ENCODE measurements around the gene DGKE. TPM values are rescaled to one million over a fixed set of nuclear protein-coding genes. Genes with fewer than 3 reads are reported as not detected.

Gene DGKE
- total RNA-seq, 1 experiment from 2014 or later, result 19.1 TPM

DNA sequence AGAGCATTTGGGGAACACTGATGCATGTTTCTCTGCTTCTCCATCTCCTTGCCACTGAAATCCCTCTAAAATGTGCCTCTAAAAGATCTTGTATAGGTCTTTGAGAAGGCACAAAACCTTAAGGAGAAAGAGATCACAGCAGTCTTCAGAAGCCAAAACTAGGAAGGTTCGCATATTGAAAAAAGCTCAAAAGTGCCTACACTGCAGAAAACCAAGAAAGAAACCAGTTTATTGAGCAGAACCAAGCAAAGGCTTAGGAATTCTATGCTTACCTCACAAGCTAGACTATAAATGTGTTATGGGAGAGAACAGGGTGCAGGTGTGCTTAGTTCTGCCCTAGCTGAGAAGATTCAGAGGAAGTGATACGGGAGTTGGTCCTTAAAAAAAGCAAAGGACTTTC, 16.6 kb downstream of the DGKE start:
- Histone ChIP-seq H3K4me3 (ENCODE audit: low read depth in 2 of 2, low read length in 2 of 2) (no peak overlapping the region), H3K27ac (ENCODE audit: low read length) (no peak overlapping the region), H3K4me1 (ENCODE audit: control insufficient read depth, insufficient read depth, low read length) (no peaks in the 10 kb centered on the region), H3K27me3 (ENCODE audit: control insufficient read depth, insufficient read depth, low read length) (no peaks in the 10 kb centered on the region), H3K36me3 (ENCODE audit: control insufficient read depth, insufficient read depth, low read length) (peaks cover 20% of the 10 kb centered on the region; the same call in 1 of the 2 replicates), H3K9me3 (ENCODE audit: control insufficient read depth, insufficient read depth, low read depth, low read length) (no peaks in the 10 kb centered on the region)
- TF ChIP-seq POLR2AphosphoS5 (IDR thresholded peaks at IDR 0.05; ENCODE audit: low read depth, low read length), result no peak
- TF ChIP-seq SIN3A (IDR thresholded peaks at IDR 0.05; ENCODE audit: borderline replicate concordance, insufficient read depth, low read depth, low read length), result no peak
- TF ChIP-seq, protein P1, sequence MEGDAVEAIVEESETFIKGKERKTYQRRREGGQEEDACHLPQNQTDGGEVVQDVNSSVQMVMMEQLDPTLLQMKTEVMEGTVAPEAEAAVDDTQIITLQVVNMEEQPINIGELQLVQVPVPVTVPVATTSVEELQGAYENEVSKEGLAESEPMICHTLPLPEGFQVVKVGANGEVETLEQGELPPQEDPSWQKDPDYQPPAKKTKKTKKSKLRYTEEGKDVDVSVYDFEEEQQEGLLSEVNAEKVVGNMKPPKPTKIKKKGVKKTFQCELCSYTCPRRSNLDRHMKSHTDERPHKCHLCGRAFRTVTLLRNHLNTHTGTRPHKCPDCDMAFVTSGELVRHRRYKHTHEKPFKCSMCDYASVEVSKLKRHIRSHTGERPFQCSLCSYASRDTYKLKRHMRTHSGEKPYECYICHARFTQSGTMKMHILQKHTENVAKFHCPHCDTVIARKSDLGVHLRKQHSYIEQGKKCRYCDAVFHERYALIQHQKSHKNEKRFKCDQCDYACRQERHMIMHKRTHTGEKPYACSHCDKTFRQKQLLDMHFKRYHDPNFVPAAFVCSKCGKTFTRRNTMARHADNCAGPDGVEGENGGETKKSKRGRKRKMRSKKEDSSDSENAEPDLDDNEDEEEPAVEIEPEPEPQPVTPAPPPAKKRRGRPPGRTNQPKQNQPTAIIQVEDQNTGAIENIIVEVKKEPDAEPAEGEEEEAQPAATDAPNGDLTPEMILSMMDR (IDR thresholded peaks at IDR 0.05), result no peak
- TF ChIP-seq TCF7L2 (IDR thresholded peaks at IDR 0.05; ENCODE audit: low read depth, low read length), result no peak
- TF ChIP-seq, protein P2, sequence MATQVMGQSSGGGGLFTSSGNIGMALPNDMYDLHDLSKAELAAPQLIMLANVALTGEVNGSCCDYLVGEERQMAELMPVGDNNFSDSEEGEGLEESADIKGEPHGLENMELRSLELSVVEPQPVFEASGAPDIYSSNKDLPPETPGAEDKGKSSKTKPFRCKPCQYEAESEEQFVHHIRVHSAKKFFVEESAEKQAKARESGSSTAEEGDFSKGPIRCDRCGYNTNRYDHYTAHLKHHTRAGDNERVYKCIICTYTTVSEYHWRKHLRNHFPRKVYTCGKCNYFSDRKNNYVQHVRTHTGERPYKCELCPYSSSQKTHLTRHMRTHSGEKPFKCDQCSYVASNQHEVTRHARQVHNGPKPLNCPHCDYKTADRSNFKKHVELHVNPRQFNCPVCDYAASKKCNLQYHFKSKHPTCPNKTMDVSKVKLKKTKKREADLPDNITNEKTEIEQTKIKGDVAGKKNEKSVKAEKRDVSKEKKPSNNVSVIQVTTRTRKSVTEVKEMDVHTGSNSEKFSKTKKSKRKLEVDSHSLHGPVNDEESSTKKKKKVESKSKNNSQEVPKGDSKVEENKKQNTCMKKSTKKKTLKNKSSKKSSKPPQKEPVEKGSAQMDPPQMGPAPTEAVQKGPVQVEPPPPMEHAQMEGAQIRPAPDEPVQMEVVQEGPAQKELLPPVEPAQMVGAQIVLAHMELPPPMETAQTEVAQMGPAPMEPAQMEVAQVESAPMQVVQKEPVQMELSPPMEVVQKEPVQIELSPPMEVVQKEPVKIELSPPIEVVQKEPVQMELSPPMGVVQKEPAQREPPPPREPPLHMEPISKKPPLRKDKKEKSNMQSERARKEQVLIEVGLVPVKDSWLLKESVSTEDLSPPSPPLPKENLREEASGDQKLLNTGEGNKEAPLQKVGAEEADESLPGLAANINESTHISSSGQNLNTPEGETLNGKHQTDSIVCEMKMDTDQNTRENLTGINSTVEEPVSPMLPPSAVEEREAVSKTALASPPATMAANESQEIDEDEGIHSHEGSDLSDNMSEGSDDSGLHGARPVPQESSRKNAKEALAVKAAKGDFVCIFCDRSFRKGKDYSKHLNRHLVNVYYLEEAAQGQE (IDR thresholded peaks at IDR 0.05; ENCODE audit: insufficient read depth in 1 of 2, low read depth in 2 of 2, low read length in 1 of 2), result no peak
- intact Hi-C loops (cut with micrococcal nuclease; ENCODE audit: unreplicated experiment), result no loop called here
- CTCF ChIA-PET, result no interaction called here
- in situ Hi-C loops (cut with HindIII; ENCODE audit: low pct_unique_long_range_greater_than_20kb, low sequenced_read_pairs), result no loop called here
- BruUV-seq (replicated peaks), result no TSS peak
- DNase-seq (ENCODE audit: low read depth, low spot score) (no peak), ATAC-seq (no peak)
- POLR2A ChIA-PET, result no interaction called here

DNA sequence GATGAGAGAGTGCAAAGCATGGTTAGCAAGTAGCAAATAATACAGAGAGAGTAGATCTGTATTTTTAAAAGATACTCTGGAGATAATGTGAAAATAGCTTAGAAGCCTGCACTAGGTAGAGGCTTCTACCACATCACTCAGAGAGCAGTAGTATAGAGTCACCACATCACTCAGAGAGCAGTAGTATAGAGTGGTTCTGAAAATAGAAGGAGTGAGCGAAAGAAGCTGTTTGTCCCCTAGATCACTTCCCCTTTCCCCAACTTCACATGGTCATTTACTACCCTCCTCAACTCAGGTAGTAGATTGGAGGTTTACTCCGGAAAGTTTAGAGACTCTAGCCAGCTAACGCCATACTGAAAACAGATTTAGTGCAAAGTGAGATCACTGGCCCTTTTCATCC, 17.1 kb downstream of the DGKE start:
- H3K4me3 ChIP-seq (ENCODE audit: low read depth in 2 of 2, low read length in 2 of 2), result no peak overlapping the region
- intact Hi-C loops (cut with micrococcal nuclease; ENCODE audit: unreplicated experiment), result no loop called here
- peaks cover 20% of the 10 kb centered on the region; the same call in 1 of the 2 replicates for H3K36me3 ChIP-seq (ENCODE audit: control insufficient read depth, insufficient read depth, low read length)
- TF ChIP-seq, protein P1 (IDR thresholded peaks at IDR 0.05), result no peak
- TF ChIP-seq TCF7L2 (IDR thresholded peaks at IDR 0.05; ENCODE audit: low read depth, low read length) (no peak), SIN3A (IDR thresholded peaks at IDR 0.05; ENCODE audit: borderline replicate concordance, insufficient read depth, low read depth, low read length) (no peak)
- TF ChIP-seq, protein P2 (IDR thresholded peaks at IDR 0.05; ENCODE audit: insufficient read depth in 1 of 2, low read depth in 2 of 2, low read length in 1 of 2), result no peak
- in situ Hi-C loops (cut with HindIII; ENCODE audit: low pct_unique_long_range_greater_than_20kb, low sequenced_read_pairs), result no loop called here
- no peak overlapping the region for H3K27ac ChIP-seq (ENCODE audit: low read length)
- DNase-seq (ENCODE audit: low read depth, low spot score) (no peak), ATAC-seq (no peak)
- H3K4me1 ChIP-seq (ENCODE audit: control insufficient read depth, insufficient read depth, low read length), result no peaks in the 10 kb centered on the region
- BruUV-seq (replicated peaks), result no TSS peak
- no peaks in the 10 kb centered on the region for H3K9me3 ChIP-seq (ENCODE audit: control insufficient read depth, insufficient read depth, low read depth, low read length)
- no peaks in the 10 kb centered on the region for H3K27me3 ChIP-seq (ENCODE audit: control insufficient read depth, insufficient read depth, low read length)
- POLR2A ChIA-PET, result no interaction called here
- CTCF ChIA-PET, result no interaction called here
